ENCODE measurements around the gene BCR.

- no peak for TF ChIP-seq POLR2AphosphoS5 (IDR thresholded peaks at IDR 0.05)
- no peak for TF ChIP-seq CTCF (IDR thresholded peaks at IDR 0.05 in 8 of 11, conservative IDR thresholded peaks at IDR 0.05 in 3 of 11)
Measured at GRCh38 chr22:23289130-23289503, 108.8 kb downstream of the BCR start.
